MM.1S (cell line): ENCODE measurements around the gene ROS1.

Source experiments
- DNase-seq: peaks from one replicate; pipeline ENCODE4 v3.0.0-alpha.2; 2015
- H2AFZ ChIP-seq: fragments of 300-600 bp; sonication (generic); 2 replicates; pipeline ENCODE4 v1.6.0; 2016; ENCODE audit warnings: antibody characterized with exemption, low read length
- H3F3A ChIP-seq: fragments of 300-600 bp; sonication (generic); 2 replicates; pipeline ENCODE4 v1.6.1; 2016; ENCODE audit warnings: mild to moderate bottlenecking, antibody characterized with exemption, low read length, moderate library complexity, mixed read lengths; ENCODE audit not compliant: insufficient read depth
- H3K27ac ChIP-seq: fragments of 300-600 bp; sonication (generic); 2 replicates; pipeline ENCODE4 v1.5.1; 2016; ENCODE audit warnings: mild to moderate bottlenecking, low read length
- H3K27me3 ChIP-seq: fragments of 300-600 bp; sonication (generic); replicated peaks from 2 replicates; pipeline ENCODE4 v1.6.0; 2016; ENCODE audit warnings: low read length; ENCODE audit not compliant: insufficient read depth
- H3K36me3 ChIP-seq: fragments of 300-600 bp; sonication (generic); replicated peaks from 2 replicates; pipeline ENCODE4 v1.6.1; 2016; ENCODE audit warnings: mild to moderate bottlenecking, low read length, mixed read lengths; ENCODE audit not compliant: insufficient read depth
- H3K4me1 ChIP-seq: fragments of 300-600 bp; sonication (generic); 2 replicates; pipeline ENCODE4 v1.6.1; 2016; ENCODE audit warnings: low read length, mixed read lengths
- H3K4me2 ChIP-seq: fragments of 300-600 bp; sonication (generic); 2 replicates; pipeline ENCODE4 v1.6.0; 2016; ENCODE audit warnings: low read depth, low read length
- H3K4me3 ChIP-seq: fragments of 300-600 bp; sonication (generic); 2 replicates; pipeline ENCODE4 v1.5.1; 2016; ENCODE audit warnings: low read length, mixed read lengths
- H3K79me2 ChIP-seq: fragments of 300-600 bp; sonication (generic); 2 replicates; pipeline ENCODE4 v1.6.1; 2016; ENCODE audit warnings: mixed run types, low read length, mixed read lengths
- H3K9ac ChIP-seq: fragments of 300-600 bp; sonication (generic); 2 replicates; pipeline ENCODE4 v1.6.1; 2016; ENCODE audit warnings: low read length, mixed read lengths
- H3K9me2 ChIP-seq: fragments of 300-600 bp; sonication (generic); replicated peaks from 2 replicates; pipeline ENCODE4 v1.6.1; 2016; ENCODE audit warnings: mild to moderate bottlenecking, low read length, mixed read lengths; ENCODE audit not compliant: insufficient read depth
- H3K9me3 ChIP-seq: fragments of 300-600 bp; sonication (generic); replicated peaks from 2 replicates; pipeline ENCODE4 v1.6.1; 2016; ENCODE audit warnings: mild to moderate bottlenecking, low read length, mixed read lengths; ENCODE audit not compliant: insufficient read depth
- H4K20me1 ChIP-seq: fragments of 300-600 bp; sonication (generic); 2 replicates; pipeline ENCODE4 v1.6.1; 2016; ENCODE audit warnings: mild to moderate bottlenecking, low read length, moderate library complexity, mixed read lengths; ENCODE audit not compliant: insufficient read depth
- CTCF ChIP-seq: fragments of 300-600 bp; sonication (generic); IDR thresholded peaks from 2 replicates; pipeline ENCODE4 v1.5.1; 2016; ENCODE audit warnings: antibody characterized with exemption, low read length, mixed read lengths
- EZH2 ChIP-seq: fragments of 300-600 bp; sonication (generic); optimal IDR thresholded peaks from 2 replicates; pipeline ENCODE3; 2017; ENCODE audit warnings: low read depth, mild to moderate bottlenecking, antibody characterized with exemption, low read length, mixed read lengths
- EZH2phosphoT487 ChIP-seq: fragments of 300-600 bp; sonication (generic); IDR thresholded peaks from 2 replicates; pipeline ENCODE4 v1.6.1; 2018; ENCODE audit warnings: antibody characterized with exemption, low read length

Gene ROS1

GRCh38 chr6:117399924-117400323 lies 25.8 kb downstream of the ROS1 start:
- no peak overlapping the region for H3K9ac ChIP-seq
- no peaks in the 10 kb centered on the region for H3K4me1 ChIP-seq
- no peak for TF ChIP-seq EZH2phosphoT487
- no peak for TF ChIP-seq CTCF
- TF ChIP-seq EZH2: no peak
- H3K27ac ChIP-seq: no peak overlapping the region
- H4K20me1 ChIP-seq: no peaks in the 10 kb centered on the region
- no peaks in the 10 kb centered on the region for H3K9me2 ChIP-seq
- H3K27me3 ChIP-seq: no peaks in the 10 kb centered on the region
- no peaks in the 10 kb centered on the region for H3K79me2 ChIP-seq
- no peaks in the 10 kb centered on the region for H3K36me3 ChIP-seq
- H3K9me3 ChIP-seq: no peaks in the 10 kb centered on the region
- no peak overlapping the region for H3K4me2 ChIP-seq
- no peak overlapping the region for H2AFZ ChIP-seq
- H3K4me3 ChIP-seq: no peak overlapping the region
- DNase-seq: no peak
- no peaks in the 10 kb centered on the region for H3F3A ChIP-seq

- DNase-seq: no peak
- H3K4me1 ChIP-seq: no peaks in the 10 kb centered on the region
- H3K9ac ChIP-seq: no peak overlapping the region
- no peaks in the 10 kb centered on the region for H3K79me2 ChIP-seq
- no peak overlapping the region for H2AFZ ChIP-seq
- no peaks in the 10 kb centered on the region for H3K9me2 ChIP-seq
- H4K20me1 ChIP-seq: no peaks in the 10 kb centered on the region
- no peaks in the 10 kb centered on the region for H3K36me3 ChIP-seq
- no peaks in the 10 kb centered on the region for H3K9me3 ChIP-seq
- no peaks in the 10 kb centered on the region for H3F3A ChIP-seq
- H3K4me3 ChIP-seq: no peak overlapping the region
- H3K27me3 ChIP-seq: no peaks in the 10 kb centered on the region
- TF ChIP-seq EZH2phosphoT487: no peak
- TF ChIP-seq EZH2: no peak
- TF ChIP-seq CTCF: no peak
- no peak overlapping the region for H3K4me2 ChIP-seq
- H3K27ac ChIP-seq: no peak overlapping the region
These were observed 26.6 kb downstream of the ROS1 start for GRCh38 chr6:117399126-117399525.

- Histone ChIP-seq H3K4me3 (no peak overlapping the region), H3K79me2 (no peaks in the 10 kb centered on the region), H3K27me3 (no peaks in the 10 kb centered on the region), H3K4me2 (no peak overlapping the region), H3K9me2 (no peaks in the 10 kb centered on the region), H4K20me1 (no peaks in the 10 kb centered on the region), H3K27ac (no peak overlapping the region), H2AFZ (no peak overlapping the region), H3K36me3 (no peaks in the 10 kb centered on the region), H3K4me1 (no peaks in the 10 kb centered on the region), H3K9ac (no peak overlapping the region), H3F3A (no peaks in the 10 kb centered on the region), H3K9me3 (no peaks in the 10 kb centered on the region)
- TF ChIP-seq EZH2 (no peak), EZH2phosphoT487 (no peak), CTCF (no peak)
- DNase-seq: no peak
These were observed 28.1 kb downstream of the ROS1 start for GRCh38 chr6:117397536-117398227.
